Heart right ventricle (tissue), 16 donors: ENCODE results near the gene F13A1. TPM values are rescaled to one million over a fixed set of nuclear protein-coding genes. Genes with fewer than 3 reads are reported as not detected.
A peak's percentile ranks its signal among the peaks of the same experiment; 100 is the strongest.

Experiments used
- ATAC-seq, 8 donors: fragments of 200-7000 bp; cut with Tn5 transposase; one replicate each; pipeline ENCODE4 v1.9.1; 2020; ENCODE audit warnings: mild to moderate bottlenecking in 8 of 8, moderate library complexity in 8 of 8, moderate number of reproducible peaks in 1 of 8
- DNase-seq, 2 donors: peaks; one replicate each; pipeline ENCODE4 v3.0.0-alpha.2; 2020
- H3K27ac ChIP-seq, 10 donors: fragments of 200-600 bp; sonication (generic) in 2 of 10; one replicate each; pipeline versions ENCODE4 v1.5.0 to v1.8.0; 2020 to 2022; ENCODE audit warnings: mild to moderate bottlenecking in 3 of 10
- H3K27me3 ChIP-seq, 7 donors: fragments of 200-600 bp; one replicate each; pipeline ENCODE4 v1.8.0; 2021 to 2022; ENCODE audit warnings: mild to moderate bottlenecking in 2 of 7
- H3K36me3 ChIP-seq, 9 donors: fragments of 200-600 bp; sonication (generic) in 1 of 9; one replicate each; pipeline versions ENCODE4 v1.5.0 to v1.8.0; 2020 to 2022; ENCODE audit warnings: mild to moderate bottlenecking in 2 of 9
- H3K4me1 ChIP-seq, 9 donors: fragments of 200-600 bp; sonication (generic) in 1 of 9; one replicate each; pipeline versions ENCODE4 v1.5.0 to v1.8.0; 2020 to 2022; ENCODE audit warnings: mild to moderate bottlenecking in 4 of 9
- H3K4me3 ChIP-seq, 10 donors: fragments of 200-600 bp; sonication (generic) in 2 of 10; one replicate each; pipeline versions ENCODE4 v1.5.0 to v1.8.0; 2020 to 2022; ENCODE audit warnings: mild to moderate bottlenecking in 7 of 10, moderate library complexity in 2 of 10
- H3K9me3 ChIP-seq, 11 donors: fragments of 200-600 bp in 10 of 11; sonication (generic) in 2 of 11; one replicate each; pipeline versions ENCODE4 v1.5.0 to v1.8.0; 2013 to 2022; ENCODE audit warnings: mild to moderate bottlenecking in 2 of 11, control low read depth in 1 of 11, moderate library complexity in 1 of 11
- CTCF ChIP-seq, 9 donors: fragments of 200-600 bp; sonication (generic) in 2 of 9; IDR thresholded peaks; one replicate each; pipeline versions ENCODE4 v1.5.0 to v1.8.0; 2021 to 2022; ENCODE audit warnings: antibody characterized with exemption in 9 of 9, mild to moderate bottlenecking in 5 of 9, moderate library complexity in 1 of 9
- WGBS, 2 donors: extraction: QIAGEN DNeasy Blood & Tissue Kit; methylation state at CpG; one replicate each; pipeline ENCODE4 v1.1.7; 2013; ENCODE audit warnings: inconsistent platforms in 1 of 2; 5-methylcytosine and 5-hydroxymethylcytosine counted together
- intact Hi-C, 10 donors: fragments of 100-400 bp; cut with DNase I; formaldehyde crosslinking; loops; one replicate each; pipeline versions ENCODE4 v1.11.1 to v1.14.2; 2022
- long read RNA-seq, 3 donors: library from polyadenylated mRNA; unstranded; transcript quantifications; one replicate each; pipeline ENCODE4 v2.0.0, GENCODE V29; 2020 to 2021
- polyA plus RNA-seq, 2 donors: library from polyadenylated mRNA; stranded (reverse); fragments of 200-250 nt; gene quantifications; one replicate each; pipeline ENCODE4 v1.2.3, GENCODE V29; 2013
- total RNA-seq, 10 donors: library from RNA; stranded (reverse); fragmentation: NEBNext Ultra II Directional in 3 of 10; extraction: Animal tissue kit (Norgen Biotek cat#: 25700) in 3 of 10; gene quantifications; one replicate each; pipeline versions ENCODE4 v1.2.1 to v1.2.4, GENCODE V29; 2021 to 2023
- donor health status: Arrhythmogenic right ventricular cardiomyopathy.
- donor health status: ischemic (EF 13 %, LVEDD 7.1; RV severe dilation, severe dysfunction).
- donor health status: healthy with polysubstance abuse.
- donor health status: DM: no; HTN: yes; CAD: no.
- donor health status: DM: no; HTN: no; CAD: no.
- donor health status: ischemic (EF 25% LVEDD 6.9; RV normal size, moderate dysfunction).
- donor health status: ischemic (EF 25% LVEDD 5.7; RV mildly dilated, moderate dysfunction).
- donor health status: healthy.
- donor health status: DM: yes; HTN: yes; CAD: no.
- donor health status: Ischemic cardiomyopathy.
- donor health status: ischemic (EF 35%, LVEDD 5.7; RV mildly dilated, moderate dysfunction).
- donor health status: nonischemic (EF 11% LVEDD 7.7; RV severe dilation, severe dysfunction).
- donor health status: DM: yes; HTN: yes; CAD: no.
- donor health status: PGD.
- donor health status: ischemic (EF 29% LVEDD 5.4; RV normal size, mild dysfunction).
- donor health status: nonischemic (EF 23%, LVEDD 6.1; RV moderate dilation, normal function).

F13A1 gene
- 100 to 1,000 TPM in 2 of 10 donors, 10 to 100 TPM in 7, 1 to 10 TPM in 1; 9.1 to 265 (median 29.1) TPM for total RNA-seq
- 10 to 100 TPM in 1 of 2 donors, 1 to 10 TPM in 1; 8.4 to 23.3 TPM for polyA plus RNA-seq
- long read RNA-seq, donor 1, transcript F13A1-201 (15 exons, 3,999 nt), result major isoform, 42 of 70 reads
- long read RNA-seq, donor 1, partial matches to known transcripts, result 19 of 70 reads
- long read RNA-seq, donor 1, other reads (novel, unspliced or antisense), result 7 of 70 reads
- long read RNA-seq, donor 2, transcript F13A1-201 (15 exons, 3,999 nt), result major isoform, 43 of 61 reads
- long read RNA-seq, donor 2, partial matches to known transcripts, result 11 of 61 reads
- long read RNA-seq, donor 2, other reads (novel, unspliced or antisense), result 6 of 61 reads
- long read RNA-seq, donor 3, transcript F13A1-201 (15 exons, 3,999 nt), result major isoform, 87 of 124 reads
- long read RNA-seq, donor 3, partial matches to known transcripts, result 25 of 124 reads
- long read RNA-seq, donor 3, other reads (novel, unspliced or antisense), result 12 of 124 reads

DNA sequence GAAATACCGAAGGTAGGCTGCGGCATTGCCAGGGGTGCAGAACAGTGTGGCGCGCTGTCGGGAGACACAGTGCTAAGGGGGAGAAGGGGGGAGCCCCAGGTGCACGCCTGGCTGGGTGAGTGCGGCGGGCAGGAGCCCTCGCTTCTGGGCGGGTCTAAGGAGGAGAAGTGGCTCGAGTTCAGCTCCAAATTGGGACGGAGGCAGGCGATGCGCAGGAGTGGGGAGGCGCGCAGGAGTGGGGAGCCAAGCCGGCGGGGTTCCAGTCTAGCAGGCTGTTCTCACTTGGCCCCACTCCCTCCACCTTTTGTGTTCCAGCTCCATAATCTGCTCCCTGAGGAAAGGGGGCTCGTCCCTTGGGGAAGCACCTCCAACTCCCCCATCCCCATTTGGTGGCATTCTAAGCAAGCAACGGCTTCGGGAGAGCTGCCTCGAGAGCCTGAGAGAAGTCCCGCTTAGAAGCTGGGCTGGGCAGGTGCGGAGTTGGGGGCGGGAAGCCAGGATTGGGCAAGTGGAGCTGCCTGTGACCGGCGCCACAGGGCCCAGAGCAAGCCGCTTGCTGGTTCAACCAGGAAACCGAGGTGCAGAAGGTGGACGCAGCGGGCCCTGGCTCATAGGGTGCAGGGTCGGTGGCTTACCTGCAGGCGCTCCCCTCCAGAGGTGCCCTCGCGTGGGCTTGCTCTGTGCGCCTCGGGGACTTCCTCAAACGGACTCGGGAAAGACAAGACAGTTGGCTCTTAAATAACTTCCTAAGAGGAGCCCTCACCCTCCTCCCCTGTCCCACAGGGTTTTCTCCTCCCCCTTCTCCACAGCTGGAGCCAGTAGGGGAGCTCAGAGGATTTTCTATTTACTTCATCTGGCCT, at the start of gene F13A1:
Gene F13A1 (minus strand): TSS at position 711 of the 860 bp plus-strand sequence. CDS start 1,998 bp downstream, outside the sequence.
- no peaks in the 10 kb centered on the region for H3K9me3 ChIP-seq
- WGBS, 2 donors, result 17 to 28% methylated on average over 38 to 39 of the region's 39 CpGs
- no peak for TF ChIP-seq CTCF (IDR thresholded peaks at IDR 0.05)
- ATAC-seq, result peak in 6 of 8 donors; percentile 25 to 56 (median 40)
- H3K27me3 ChIP-seq, result peaks cover 0 to 42% (median 14%) of the 10 kb centered on the region in 7 donors
- peaks cover 0 to 20% (median 0%) of the 10 kb centered on the region in 9 donors for H3K36me3 ChIP-seq
- peak within 1 kb of the TSS in 6 of 10 donors; percentile 7 to 86 (median 22) for H3K27ac ChIP-seq
- intact Hi-C loops, result loop anchor here in 6 of 10 donors (5.0 to 10.0 kb wide), 6 partner anchors 75 to 1903 kb away; no protein-coding TSS in a partner anchor
- peak within 1 kb of the TSS in 9 of 10 donors; percentile 8 to 56 (median 40) for H3K4me3 ChIP-seq
- peaks cover 0 to 36% (median 14%) of the 10 kb centered on the region in 9 donors for H3K4me1 ChIP-seq
- DNase-seq, result peak in 1 of 2 donors; percentile 45

DNA sequence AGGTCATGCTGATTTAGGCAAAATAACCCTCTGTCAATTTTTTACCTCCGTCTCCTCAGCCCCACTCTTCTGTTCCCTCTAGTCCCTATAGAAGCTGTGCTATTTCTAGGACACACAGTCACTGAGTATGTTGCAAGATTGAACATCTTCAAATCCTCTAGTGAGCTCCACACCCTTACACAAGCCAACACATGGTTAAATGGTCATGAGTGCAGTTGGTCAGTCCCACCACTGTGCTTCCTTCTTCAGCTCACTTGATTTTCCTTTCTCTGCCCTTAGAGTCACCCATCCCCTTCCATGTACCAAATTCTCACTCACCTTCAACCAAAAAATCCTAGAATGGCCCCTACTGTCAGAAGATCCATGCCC, 48.2 kb upstream of the F13A1 start:
- ATAC-seq (no peak), DNase-seq (no peak)
- Histone ChIP-seq H3K27ac (no peak overlapping the region), H3K36me3 (no peaks in the 10 kb centered on the region), H3K27me3 (peaks cover 0 to 6% (median 0%) of the 10 kb centered on the region in 7 donors), H3K4me3 (no peak overlapping the region), H3K4me1 (no peaks in the 10 kb centered on the region), H3K9me3 (peaks cover 0 to 29% (median under 1%) of the 10 kb centered on the region in 11 donors)
- TF ChIP-seq CTCF (IDR thresholded peaks at IDR 0.05), result no peak
- WGBS, 2 donors, result 86 to 94% methylated on average over 1 of the region's 1 CpG
- intact Hi-C loops, result no loop called here

DNA sequence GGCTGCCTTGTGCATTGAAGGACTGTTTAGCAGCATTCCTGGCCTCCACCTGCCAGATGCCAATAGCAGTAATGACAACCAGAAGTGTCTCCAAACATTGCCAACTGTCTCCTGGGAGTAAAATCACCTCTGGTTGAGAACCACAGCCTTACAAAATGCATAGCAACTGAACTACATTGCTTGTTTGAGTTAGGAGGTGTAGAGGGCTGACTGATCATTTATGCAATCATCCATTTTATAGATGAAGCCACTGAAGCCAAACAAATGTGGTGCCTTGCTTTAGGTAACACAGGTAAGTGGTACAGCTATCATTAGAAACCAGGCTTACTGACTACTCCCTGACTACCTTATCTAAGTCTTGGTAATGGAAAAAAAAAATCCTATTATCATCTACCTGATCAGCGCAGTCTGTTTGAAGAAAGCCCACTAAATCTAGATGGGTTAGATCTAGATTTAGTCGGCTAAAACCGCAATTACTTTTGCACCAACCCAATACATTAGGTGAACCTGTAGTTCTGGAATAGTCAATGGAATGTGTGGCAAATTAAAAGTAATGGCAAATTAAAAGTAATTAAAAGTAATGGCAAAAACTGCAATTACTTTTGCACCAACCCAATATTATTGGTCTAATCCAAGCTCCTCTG, 47.7 kb upstream of the F13A1 start:
- H3K4me1 ChIP-seq, result no peaks in the 10 kb centered on the region
- H3K27ac ChIP-seq, result no peak overlapping the region
- no peak for TF ChIP-seq CTCF (IDR thresholded peaks at IDR 0.05)
- DNase-seq, result no peak
- no peak for ATAC-seq
- intact Hi-C loops, result no loop called here
- H3K9me3 ChIP-seq, result peaks cover 0 to 24% (median 0%) of the 10 kb centered on the region in 11 donors
- no peak overlapping the region for H3K4me3 ChIP-seq
- 78 to 97% methylated on average over 3 of the region's 3 CpGs for WGBS, 2 donors
- no peaks in the 10 kb centered on the region for H3K36me3 ChIP-seq
- peaks cover 0 to 6% (median 0%) of the 10 kb centered on the region in 7 donors for H3K27me3 ChIP-seq
